ENCODE data around the gene RHBDD3.

DNA sequence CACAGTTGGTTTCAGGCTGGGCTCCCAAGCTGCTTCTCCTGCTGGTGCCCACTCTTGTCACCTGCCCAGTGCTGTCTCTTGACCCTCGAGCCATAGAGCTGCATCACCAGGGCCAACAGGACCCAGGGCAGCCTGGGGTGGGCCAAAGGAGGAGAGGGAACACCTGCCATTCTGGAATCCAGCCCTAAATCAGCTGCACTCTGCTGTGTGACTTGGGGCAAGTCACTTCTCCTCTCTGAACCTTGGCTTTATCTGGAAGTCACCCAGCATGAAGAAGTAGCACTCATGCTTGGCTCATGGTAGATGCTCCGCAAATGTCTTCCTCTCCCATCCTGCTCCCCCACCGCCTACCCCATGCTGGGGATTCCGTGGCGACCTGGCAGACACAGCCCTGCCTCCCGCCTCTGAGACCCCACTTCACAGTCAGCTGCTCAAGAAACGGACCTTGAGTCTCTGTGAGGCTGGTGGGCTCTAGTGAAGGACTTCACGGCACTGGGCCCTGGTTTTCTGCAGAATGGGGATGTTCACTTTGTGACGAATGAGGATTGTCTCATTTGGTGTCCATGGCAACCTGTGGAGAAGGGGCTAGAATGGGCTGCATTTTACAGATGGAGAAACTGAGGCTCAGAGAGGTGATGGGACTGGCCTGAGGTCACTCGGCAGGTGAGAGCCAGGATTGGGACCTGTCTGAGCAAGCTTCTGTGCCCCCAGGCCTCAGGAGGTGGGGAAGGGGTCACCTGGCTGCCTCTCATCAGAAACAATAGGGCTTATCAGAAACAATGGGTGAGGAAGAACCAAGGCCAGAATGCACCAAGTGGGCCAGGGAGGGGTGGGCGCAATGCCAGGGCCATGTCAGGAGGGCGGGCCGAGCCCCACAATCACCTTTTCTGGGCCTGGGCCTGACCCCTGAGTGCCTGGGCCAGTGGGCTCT is 49.7 kb downstream of the RHBDD3 start:
- TF ChIP-seq EZH2 (optimal IDR thresholded peaks at IDR 0.05; ENCODE audit: low read depth, low read length), result no peak
- TF ChIP-seq, protein P1, sequence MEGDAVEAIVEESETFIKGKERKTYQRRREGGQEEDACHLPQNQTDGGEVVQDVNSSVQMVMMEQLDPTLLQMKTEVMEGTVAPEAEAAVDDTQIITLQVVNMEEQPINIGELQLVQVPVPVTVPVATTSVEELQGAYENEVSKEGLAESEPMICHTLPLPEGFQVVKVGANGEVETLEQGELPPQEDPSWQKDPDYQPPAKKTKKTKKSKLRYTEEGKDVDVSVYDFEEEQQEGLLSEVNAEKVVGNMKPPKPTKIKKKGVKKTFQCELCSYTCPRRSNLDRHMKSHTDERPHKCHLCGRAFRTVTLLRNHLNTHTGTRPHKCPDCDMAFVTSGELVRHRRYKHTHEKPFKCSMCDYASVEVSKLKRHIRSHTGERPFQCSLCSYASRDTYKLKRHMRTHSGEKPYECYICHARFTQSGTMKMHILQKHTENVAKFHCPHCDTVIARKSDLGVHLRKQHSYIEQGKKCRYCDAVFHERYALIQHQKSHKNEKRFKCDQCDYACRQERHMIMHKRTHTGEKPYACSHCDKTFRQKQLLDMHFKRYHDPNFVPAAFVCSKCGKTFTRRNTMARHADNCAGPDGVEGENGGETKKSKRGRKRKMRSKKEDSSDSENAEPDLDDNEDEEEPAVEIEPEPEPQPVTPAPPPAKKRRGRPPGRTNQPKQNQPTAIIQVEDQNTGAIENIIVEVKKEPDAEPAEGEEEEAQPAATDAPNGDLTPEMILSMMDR (IDR thresholded peaks at IDR 0.05; ENCODE audit: low read length), result no peak

Measured in MM.1S (cell line).